ENCODE measurements around the gene NCR3LG1.

DNA sequence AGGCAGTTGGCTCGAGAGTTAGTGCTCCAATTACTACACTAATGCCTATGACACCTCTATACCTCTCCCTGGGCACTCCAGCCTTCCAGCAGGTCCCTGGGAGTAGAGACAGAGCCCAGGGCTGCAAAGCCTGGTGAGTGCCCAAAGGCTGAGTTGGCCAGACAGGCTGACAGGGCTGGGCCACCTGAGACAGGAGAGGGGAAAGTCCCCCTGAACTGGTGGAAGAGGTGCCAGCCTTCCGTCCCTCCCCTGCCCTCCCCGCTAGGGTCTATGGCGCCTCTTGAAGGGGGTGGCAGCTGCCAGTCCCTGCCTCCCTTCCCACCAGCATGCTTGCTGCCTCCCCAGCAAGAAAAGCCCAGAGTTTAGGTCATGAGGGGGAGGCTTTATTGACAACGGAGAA is 33.9 kb downstream of the NCR3LG1 start:
- TF ChIP-seq FOSL1 (tag; conservative IDR thresholded peaks at IDR 0.05) = no peak
- TF ChIP-seq, protein P1, sequence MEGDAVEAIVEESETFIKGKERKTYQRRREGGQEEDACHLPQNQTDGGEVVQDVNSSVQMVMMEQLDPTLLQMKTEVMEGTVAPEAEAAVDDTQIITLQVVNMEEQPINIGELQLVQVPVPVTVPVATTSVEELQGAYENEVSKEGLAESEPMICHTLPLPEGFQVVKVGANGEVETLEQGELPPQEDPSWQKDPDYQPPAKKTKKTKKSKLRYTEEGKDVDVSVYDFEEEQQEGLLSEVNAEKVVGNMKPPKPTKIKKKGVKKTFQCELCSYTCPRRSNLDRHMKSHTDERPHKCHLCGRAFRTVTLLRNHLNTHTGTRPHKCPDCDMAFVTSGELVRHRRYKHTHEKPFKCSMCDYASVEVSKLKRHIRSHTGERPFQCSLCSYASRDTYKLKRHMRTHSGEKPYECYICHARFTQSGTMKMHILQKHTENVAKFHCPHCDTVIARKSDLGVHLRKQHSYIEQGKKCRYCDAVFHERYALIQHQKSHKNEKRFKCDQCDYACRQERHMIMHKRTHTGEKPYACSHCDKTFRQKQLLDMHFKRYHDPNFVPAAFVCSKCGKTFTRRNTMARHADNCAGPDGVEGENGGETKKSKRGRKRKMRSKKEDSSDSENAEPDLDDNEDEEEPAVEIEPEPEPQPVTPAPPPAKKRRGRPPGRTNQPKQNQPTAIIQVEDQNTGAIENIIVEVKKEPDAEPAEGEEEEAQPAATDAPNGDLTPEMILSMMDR (IDR thresholded peaks at IDR 0.05 in 2 of 3, conservative IDR thresholded peaks at IDR 0.05 in 1 of 3; ENCODE audit: insufficient read depth in 2 of 3, low read depth in 1 of 3, low read length in 3 of 3) = no peak
- no peak for TF ChIP-seq NFATC3 (IDR thresholded peaks at IDR 0.05)
- TF ChIP-seq SMC3 (conservative IDR thresholded peaks at IDR 0.05; ENCODE audit: insufficient read depth, low read depth, low read length) = no peak
- TF ChIP-seq EP300 (IDR thresholded peaks at IDR 0.05; ENCODE audit: low read length) = no peak
- TF ChIP-seq POLR2AphosphoS5 (IDR thresholded peaks at IDR 0.05; ENCODE audit: control insufficient read depth, insufficient read depth, low read depth, low read length) = no peak
- no peak for TF ChIP-seq ZNF253 (CRISPR knock-in tag; conservative IDR thresholded peaks at IDR 0.05)
- TF ChIP-seq POLR2A (conservative IDR thresholded peaks at IDR 0.05) = no peak
- TF ChIP-seq, protein P2, sequence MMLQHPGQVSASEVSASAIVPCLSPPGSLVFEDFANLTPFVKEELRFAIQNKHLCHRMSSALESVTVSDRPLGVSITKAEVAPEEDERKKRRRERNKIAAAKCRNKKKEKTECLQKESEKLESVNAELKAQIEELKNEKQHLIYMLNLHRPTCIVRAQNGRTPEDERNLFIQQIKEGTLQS (IDR thresholded peaks at IDR 0.05) = no peak
- TF ChIP-seq, protein P2 (CRISPR knock-in tag; conservative IDR thresholded peaks at IDR 0.05) = no peak
- no peak for TF ChIP-seq ZNF696 (CRISPR knock-in tag; conservative IDR thresholded peaks at IDR 0.05)
- TF ChIP-seq EZH2 (IDR thresholded peaks at IDR 0.05; ENCODE audit: borderline replicate concordance, low read depth, low read length) = no peak
- no peak for TF ChIP-seq RAD21 (CRISPR knock-in tag; conservative IDR thresholded peaks at IDR 0.05 in 1 of 2, IDR thresholded peaks at IDR 0.05 in 1 of 2)

Data from K562 (cell line).